Ecto neural progenitor cell (in vitro differentiated cells): ENCODE results near the gene BCAS3.

Source experiments
- DNase-seq: peaks from one replicate; pipeline ENCODE4 v3.0.0-alpha.2; 2018; ENCODE audit warnings: low spot score

The BCAS3 gene

DNA sequence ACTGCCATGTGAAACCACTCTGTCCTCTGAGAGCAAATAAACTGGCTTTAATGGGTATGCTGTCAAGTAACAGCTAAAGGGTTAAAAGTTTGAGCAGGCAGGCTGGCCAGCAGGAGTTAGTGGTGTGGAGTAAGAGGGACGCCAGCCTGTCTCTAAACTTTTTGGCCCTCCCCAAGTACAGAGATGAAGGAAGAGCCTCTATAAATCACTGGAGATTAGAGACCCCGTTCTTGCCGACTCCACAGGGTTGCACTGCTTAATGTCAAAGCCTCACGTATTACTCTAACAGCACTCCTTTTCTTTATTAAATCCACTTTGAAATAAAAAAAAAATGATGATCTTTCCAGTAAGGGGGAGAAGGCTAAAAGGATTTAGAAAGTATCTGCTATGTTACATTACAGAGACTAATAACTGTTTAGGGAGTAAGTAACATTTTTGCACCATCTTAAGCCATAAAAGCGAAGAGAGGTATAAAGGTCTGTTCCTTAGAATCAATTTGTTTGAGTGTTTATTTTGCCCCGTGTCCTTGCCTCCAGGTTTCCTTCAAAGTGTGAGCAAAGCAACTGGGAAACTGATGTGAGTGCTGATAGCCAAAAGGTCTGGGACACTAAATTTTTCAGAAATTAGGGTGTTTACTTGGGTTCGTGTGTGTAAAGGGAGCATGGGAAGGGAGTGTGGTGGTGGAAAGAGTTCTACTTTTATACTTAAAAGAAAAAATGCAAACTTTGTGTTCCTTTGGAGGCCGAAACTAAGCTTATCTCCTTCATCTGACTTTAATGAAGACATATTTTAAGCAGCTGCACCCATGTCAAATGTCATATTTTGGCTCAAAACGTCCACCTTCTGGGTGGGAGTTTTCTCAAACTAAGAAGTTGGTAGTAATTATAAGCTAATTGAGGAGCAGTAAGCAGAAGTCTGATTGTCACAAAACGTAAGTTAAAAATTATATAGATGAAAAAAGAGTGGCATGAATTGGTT is 612.0 kb downstream of the BCAS3 start:
- no peak for DNase-seq

DNA sequence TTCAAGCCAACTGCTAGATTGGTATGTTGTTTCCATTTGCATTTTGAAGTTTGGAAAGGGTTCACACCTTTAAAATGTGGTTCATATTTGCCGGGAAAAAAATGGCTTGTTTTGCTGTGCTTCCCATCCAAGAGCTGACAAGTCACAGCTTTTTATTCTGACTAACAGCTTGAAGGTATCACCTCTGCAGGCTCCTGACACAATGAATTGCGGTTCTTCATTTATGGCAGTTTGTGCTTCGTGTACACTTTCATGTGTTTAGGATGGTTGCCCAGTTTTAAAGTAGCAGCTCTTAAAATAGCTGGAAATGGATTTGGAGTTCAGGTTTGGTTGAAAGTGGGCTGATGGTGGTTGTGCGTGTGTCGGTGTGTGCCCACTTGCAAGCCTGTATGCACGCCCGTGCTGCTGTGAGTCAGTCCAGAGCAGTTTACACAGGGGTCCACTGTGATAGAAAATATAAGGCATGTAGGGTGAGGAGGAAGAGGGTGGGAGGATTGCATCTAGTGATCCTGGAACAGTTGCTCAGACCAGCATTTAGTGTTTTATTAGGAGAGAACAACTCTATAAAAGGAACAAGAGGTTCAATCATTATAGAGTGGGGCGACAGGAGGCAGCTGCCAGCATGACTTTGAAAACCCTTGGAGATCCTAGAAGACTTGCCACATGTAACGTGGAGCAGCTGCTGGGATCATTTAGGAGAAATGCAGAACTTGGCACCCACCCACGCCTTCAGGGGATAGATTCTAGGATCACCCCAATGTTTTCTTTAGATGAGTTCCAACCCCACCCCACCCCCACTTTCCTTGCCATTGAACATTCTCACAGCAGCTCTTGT is 614.0 kb downstream of the BCAS3 start:
- no peak for DNase-seq

DNA sequence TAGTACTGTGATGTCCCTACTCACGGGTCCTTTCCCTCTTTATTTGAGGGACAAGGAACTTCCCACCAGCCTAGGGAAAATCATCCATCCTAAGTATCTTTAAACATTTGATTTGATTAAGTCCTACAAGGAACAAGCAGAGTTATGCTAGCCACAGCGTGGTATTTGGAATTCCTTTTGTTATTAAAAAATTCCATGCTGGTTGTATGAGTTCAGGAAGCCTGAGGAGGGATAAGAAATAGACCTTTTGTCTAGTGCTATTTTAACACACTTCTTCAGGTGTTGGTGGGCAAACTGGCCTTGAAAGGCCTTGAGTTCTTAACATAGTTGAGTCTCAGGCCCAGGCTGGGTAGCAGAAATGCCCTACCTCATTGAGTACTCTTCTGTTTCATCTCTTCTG is 616.6 kb downstream of the BCAS3 start:
- no peak for DNase-seq

DNA sequence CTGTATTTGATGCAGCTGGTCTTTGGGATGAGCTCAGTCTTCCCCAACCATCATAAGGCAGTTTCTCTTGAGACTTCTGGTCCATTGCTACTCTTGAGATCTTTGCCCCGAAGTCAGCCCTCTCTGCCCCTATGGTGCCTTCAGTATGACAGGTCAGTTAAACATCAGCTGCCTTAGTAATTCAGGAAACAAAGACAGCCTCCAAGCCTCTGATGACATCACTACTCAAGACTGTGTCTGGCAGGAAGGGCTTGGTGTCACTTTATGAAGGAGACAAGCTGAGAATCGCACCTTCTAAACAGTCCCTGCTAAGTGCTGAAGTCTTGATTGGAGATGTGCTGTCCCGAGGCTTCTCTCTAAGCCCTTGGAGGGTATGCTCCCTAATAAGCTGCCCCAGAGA is 617.1 kb downstream of the BCAS3 start:
- peak; percentile 44 for DNase-seq

DNA sequence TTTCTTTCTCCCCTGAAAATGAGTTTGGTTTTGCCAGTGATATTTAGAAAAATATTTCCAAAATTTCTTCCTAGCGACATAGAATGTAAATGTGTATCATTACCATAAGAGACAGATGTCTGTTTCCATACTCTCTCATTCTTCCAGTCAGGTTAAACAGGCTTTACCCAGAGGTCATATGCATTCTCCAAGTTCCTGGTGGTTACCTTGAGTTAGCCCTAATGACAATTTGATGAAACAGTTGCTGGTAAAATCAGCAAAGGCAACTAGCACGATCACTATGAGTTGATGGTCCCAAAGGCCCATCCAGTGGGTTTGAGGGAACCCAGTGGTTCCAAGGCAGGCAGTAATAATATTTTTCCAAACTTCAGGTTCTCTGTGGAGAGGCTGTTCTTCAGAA is 618.4 kb downstream of the BCAS3 start:
- DNase-seq: no peak

DNA sequence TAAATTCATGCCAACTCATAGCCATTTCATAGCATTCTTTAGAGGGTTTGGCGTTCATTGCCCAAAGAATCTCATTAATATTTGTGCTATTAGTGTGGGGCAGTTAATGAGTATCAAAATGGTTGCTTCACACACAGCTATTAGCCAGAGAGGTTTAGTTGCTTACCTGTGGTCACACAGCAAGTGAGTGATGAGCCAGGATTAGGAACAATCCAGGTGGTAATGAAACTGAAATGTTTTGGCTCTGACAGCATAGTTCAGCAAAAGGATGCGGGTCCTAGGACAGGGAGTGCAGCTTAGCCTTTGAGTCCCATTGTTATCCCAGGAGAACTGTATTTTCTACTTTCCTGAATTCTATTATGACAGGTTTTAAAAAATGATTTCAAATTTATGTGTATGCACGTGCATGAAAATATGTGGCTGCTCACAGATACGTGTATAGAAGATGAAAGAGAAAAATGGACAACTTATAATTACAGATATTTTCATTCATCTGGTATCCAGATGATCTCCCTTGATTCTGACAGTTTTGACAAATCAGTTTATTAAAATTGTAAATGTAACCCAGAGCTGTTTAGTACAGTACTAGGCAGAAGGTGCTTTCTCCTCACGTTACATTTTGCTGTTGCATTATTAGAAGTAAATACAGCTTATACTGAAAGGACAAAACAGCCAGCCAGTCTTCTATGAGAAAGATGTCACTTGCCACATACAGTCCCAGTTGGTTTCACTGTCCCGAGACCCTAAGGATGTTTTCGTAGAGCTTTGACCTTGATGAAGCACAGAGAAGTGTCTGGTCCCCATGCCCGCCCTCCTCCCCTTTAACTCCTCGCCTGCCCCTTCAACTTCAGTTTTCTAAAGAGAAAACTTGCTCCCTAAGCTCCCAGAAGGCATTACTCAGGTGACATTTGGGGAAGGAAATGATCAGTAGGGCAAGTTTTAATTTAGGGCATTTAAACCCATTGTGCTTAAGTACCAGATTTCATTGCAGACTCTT is 622.2 kb downstream of the BCAS3 start:
- DNase-seq: peak; percentile 25

DNA sequence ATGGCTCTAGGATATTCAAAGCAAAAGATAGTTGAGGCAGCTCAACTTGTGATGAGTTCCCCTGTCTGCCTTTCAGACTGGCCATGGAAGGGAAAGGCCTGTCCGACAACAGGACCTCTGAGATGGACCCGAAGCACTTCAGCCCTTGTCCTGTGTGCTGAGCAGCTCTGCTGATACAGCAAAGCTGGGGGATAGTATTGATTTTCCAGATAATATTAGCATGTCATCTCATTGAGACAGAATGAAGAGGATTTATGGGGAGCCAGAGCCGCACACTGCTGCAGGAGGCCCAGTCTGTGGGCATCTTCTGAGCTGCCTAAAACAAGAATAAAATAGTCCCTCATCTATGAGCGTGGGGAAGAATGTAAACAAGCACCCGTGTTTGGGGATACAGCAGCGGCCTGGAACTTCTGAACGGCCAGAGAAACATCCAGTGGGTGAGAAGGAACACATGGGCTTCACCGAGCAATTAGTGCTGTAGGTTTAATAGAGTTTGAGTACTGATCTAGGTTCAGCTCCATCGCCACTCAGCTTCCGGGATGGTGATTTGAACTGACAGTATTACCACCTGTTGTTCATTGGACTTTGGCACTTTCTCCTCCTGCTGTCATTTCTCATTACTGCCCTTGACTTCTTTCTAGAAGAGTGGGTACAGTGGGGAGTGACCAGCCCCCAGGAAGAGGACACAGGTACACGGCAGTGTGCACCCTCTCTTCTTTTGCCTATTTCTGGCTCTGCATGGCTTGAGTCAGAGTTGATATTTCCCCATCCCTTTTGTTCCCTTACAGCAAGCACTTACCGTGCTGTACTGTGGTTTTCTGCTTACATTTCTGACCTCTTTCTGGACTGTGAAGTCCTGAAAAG is 625.5 kb downstream of the BCAS3 start:
- DNase-seq: no peak

DNA sequence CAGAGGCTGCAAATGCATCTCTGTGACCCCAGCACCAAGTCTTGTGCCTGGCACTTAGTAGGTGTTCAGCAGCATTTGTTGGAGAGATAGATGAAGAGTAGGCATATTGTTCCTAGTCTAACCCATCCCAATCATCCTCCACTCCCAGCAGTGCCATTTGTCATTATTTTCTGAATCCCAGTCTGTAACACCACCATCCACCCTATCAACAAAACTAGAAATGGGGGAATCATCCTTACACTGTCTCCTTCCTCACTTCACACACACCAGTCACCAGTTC is 626.1 kb downstream of the BCAS3 start:
- no peak for DNase-seq

DNA sequence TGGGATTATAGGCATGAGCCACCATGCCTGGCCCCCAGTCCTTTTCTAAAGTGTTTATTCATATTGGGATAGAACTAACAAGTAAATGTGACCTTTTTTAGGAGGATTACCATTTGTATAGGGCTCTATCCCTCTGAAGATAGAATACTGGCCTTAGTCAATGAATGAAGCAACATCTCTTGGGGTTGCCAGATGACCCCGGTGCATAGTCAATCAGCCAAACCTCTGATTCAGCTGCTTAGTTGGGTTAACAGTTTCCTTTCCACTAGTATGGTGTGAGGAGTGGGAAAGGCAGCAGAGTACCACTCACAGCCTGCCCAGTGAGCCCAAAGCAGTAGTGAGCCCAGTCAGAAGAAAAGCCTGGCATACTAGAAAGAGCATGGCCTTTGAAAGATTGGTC is 627.4 kb downstream of the BCAS3 start:
- no peak for DNase-seq

DNA sequence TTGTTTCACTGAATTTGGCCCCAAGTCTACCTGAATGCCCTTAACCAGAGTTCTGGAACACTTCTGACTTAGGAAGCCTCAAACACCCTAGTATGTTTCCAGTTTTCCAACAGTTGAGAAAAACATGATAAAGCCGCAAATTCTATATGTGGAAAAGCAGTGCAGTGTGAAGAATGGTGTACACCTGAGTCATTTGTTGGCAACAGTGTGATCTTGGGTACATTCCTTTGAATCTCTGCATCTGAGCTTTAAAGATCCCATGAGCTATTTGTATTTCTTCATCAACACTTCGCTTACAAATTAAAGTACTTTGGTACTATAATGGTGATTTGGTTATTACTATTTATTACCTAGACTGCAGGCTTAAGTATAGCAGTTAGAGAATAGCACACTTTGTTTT is 628.4 kb downstream of the BCAS3 start:
- DNase-seq: no peak

DNA sequence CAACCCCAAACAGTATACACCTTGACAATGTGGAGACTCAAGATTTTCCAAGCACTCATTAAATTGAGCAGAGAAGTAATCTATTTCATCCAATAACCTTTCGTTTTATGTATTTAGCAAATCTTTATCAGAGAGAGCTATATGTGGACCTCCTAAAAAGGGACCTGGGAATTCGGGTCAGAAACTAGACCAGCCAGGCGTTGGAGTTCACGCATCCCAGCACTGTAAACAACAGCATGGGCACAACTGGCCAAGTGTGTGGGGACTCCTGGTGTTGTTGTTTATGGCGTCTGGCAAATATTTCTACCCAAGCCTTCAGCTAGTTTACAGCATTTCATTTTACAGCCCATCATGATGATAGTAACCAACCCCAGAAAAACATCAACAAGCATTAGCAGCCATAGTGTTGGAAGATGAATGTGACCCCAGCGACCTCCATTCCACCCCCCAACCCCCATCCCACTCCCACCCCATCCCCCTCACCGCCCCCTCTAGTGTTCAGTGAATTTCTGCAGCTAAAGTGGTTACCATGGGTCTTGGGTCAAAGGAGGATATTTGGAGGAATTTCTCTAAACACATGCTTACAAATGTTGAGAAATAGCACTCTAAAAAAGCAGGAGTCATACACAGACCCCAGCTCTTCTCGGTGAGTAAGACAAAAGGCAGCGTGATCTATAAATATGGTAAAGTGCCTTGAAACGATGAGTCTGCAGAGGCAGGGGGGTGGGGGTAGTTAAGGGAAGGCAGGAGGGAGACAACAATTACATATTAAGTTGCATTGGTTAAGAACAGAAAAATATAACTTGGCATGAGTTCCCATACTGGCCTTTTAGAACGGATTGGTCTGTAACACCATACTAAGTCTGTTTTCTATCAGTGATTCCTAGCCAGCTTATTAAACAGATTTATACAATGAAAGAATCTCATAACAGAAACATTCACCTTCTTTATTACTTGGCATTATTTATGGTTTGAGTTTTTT is 630.5 kb downstream of the BCAS3 start:
- no peak for DNase-seq

DNA sequence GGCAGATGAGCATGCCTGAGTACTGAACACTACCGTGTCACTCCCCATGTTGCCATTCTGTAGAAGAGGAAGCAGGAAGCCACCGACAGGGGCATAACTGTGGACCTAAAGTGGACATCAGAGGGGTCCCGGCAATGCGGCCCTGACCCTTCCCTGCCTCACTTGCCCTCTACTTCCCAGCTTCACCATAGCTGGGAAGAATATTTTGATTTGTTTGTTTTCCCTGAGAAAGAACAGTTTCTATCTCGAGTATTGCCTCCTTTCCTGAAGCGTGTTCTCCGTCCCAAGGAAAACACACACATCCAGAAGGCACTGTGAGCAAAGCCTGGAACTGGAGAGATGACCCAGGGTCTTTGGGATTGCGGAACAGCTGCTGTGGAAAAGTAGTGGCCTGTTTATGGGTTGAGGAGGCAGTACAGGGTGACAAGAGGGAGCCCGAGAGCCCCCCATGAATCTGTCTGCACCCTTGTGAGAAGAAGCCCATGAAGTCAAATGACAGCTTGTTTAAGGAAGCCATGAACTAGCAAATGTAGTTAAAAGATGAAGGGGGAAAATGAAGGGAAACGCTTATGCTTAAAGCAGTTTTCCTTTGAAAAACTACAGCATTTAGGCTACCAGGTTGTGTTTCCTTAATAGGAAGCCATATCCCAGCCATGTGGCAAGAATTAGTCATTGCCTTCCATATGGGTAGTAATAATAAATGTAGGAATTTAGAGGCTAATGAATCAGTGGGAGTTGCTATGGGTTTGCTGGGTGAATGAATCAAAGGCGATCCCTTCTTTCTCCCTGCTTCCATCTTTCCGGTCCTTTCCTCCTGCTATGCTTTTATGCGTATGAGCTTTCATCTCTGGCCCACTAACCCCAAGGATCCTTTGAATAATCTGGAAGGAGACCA is 632.0 kb downstream of the BCAS3 start:
- DNase-seq: no peak

DNA sequence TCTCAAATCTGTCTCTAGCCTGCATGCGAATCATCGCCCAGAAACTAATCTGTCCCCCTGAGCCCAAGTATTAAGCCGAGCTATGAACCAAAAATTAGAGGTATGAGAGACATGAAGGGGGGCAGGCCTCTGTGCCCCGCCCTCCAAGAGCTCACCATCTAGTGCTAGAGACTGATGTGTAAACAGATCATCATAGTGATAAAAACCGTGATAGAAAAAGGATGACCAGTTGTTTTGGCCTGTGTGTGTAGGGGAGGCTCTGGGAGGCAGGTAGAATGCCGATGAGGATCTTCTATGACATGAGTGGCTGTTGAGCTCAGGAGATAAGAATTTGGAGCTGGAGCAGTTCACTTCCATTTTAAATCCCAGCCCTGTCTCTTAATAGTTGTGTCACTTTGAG is 632.9 kb downstream of the BCAS3 start:
- DNase-seq: no peak

DNA sequence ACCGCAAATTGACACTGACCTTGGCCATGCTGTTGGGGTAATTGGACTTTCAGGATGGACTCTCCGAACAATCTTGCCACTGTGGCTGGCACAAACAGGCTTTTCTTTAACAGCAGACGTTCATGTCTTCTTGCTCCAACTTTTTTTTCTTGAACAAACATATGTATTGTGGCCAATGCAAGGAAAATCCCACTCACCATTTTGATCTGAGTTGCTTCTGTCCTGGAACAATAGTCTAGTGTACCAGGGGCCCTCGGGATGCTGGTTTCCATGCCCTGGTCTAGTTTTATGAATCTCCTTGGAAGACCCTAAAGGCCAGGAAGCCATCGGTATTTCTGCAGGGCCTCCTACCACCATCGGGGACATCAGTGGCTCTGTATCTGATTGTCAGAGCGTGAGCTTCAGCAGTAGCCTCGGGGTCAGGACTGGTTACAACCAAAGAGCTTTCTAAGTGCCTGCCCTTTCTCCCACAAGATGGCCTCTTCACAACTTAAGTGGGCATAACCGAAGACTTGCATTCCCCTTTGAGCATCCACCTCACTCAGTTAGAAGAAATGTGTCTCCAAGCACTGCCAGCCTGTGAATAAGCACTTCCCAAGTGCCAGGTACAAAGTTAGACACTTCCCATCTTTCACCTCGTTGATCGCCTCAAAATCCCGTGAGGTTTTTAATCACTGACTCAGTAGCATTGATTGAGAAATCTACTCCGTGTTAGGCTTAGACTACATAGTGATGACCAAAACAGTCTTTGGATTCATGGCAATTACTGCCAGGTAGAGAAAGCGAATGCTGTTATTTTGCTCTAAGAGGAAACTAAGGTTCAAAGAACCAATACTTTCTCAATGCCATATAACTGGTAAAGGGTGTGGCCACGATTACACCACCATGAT is 635.0 kb downstream of the BCAS3 start:
- no peak for DNase-seq

DNA sequence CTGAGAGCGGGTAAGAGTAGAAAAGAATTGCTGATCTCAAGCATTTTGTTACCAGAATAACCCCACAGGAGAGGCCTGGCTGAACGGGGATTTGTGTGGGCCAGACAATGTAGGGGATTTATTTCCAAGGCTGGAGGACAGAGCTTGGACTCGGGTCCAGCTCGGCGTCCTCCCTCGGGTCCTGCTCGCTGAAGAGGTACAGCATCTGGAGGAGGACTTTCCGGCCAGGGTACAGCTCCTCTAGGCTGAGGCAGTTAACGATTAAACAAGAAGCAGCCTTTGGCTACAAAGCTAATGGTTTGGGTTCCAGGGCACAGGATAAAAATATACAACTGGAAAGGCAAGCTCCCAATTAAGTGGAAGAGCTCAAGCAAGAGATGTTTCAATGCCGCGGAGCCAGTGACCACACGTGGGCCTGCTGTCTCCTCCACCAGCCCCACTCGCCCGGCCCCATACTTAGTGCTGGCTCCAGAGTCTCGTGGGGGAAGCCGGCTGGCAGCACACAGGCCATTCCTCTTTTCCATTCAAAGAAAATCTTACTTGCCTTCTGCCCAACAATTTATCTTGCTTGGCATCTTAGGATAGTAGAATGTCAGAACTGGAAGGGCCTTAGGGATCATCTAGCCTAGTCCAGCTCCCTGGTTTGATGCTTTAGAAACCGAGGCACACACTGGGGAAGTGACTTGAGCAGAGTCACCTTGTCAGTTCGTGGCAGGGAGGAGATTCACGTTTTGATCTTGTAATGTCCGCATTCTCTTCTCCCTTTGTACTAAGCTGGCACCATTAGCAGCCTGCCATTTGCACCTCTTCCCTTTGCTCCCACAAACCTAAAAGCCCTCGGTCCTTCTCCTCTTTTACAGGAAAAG is 636.0 kb downstream of the BCAS3 start:
- DNase-seq: no peak

DNA sequence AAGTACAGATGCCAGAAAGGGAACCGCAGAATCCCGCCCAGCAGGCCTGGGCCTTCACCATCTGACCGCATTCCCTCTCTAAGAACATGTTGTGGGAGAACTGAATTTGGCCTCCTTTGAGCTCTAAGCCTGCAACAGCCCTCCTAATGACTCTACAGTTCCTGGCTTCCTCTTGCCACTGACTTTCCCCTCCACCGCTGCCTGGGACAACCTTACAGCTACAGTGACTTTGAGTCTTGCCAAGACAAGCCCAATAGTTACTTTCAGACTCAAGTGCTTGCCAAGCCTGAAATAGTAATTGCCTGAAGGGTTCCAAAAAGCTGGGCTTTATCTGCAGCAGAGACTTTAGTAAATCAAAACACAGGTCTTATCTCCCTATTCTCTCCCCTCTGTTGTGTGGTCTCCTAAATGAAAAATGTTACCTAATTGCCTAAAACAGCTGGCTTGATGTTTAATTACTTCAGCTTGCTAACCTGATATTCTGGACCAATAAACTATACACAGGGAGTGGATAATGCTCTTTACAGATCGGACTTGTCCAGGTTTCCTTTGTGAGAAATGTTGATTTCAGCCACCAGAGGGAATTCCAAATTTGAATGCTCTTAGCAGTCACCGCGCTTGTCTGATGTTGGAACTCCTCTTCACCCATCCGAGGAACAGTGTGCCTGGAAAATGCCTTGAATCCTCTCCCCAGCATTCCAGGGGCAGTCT is 636.9 kb downstream of the BCAS3 start:
- no peak for DNase-seq
